WI38 (cell line): ENCODE results near the gene SEZ6.

ENCODE experiments used
- H3K4me3 ChIP-seq: 2 replicates; pipeline ENCODE4 v1.5.1; 2011; ENCODE audit warnings: low read depth, mild to moderate bottlenecking, control low read depth, low read length
- TF ChIP-seq, protein P1 (sequence below): IDR thresholded peaks from 2 replicates; pipeline ENCODE4 v1.5.1; 2012; ENCODE audit warnings: low read depth, mild to moderate bottlenecking, control low read depth, low read length

Gene SEZ6

DNA sequence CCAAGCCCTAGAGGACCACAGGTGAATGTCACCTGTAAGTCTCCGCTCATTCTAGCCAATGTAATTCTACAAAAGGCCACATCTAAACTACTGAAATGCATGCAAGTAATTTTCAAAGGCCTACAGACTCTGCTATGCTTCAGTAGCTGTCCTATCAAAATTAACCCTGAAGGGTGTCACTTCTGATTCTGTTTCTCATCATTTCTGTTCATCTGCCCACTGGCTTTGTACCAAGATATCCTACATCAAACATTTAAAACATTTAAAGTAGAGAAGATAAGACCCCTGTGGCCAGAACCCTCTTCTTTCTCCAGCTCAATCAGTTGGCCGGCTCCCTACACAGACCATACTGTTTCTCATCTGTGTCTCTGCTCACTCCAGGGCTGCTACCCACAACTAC, 76.0 kb downstream of the SEZ6 start:
- TF ChIP-seq, protein P1, sequence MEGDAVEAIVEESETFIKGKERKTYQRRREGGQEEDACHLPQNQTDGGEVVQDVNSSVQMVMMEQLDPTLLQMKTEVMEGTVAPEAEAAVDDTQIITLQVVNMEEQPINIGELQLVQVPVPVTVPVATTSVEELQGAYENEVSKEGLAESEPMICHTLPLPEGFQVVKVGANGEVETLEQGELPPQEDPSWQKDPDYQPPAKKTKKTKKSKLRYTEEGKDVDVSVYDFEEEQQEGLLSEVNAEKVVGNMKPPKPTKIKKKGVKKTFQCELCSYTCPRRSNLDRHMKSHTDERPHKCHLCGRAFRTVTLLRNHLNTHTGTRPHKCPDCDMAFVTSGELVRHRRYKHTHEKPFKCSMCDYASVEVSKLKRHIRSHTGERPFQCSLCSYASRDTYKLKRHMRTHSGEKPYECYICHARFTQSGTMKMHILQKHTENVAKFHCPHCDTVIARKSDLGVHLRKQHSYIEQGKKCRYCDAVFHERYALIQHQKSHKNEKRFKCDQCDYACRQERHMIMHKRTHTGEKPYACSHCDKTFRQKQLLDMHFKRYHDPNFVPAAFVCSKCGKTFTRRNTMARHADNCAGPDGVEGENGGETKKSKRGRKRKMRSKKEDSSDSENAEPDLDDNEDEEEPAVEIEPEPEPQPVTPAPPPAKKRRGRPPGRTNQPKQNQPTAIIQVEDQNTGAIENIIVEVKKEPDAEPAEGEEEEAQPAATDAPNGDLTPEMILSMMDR: no peak
- H3K4me3 ChIP-seq: no peak overlapping the region

DNA sequence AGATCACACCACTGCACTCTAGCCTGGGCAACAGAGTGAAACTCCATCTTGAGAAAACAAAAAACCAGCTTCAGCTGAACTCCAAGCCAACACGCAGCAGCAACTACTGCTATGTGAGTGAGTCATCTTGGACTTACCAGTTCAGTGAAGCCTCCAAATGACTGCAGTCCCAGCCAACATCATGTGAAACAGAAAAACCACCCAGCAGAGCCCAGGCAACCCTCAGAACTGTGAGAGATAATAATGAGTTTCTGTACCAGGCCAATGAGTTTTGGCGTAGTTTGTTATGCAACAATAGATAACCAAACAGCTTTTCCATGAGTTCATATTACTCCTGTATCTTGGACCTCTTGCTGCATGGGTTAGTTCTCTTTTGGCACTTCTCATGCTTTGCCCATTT, 77.8 kb downstream of the SEZ6 start:
- no peak overlapping the region for H3K4me3 ChIP-seq
- TF ChIP-seq, protein P1: no peak

DNA sequence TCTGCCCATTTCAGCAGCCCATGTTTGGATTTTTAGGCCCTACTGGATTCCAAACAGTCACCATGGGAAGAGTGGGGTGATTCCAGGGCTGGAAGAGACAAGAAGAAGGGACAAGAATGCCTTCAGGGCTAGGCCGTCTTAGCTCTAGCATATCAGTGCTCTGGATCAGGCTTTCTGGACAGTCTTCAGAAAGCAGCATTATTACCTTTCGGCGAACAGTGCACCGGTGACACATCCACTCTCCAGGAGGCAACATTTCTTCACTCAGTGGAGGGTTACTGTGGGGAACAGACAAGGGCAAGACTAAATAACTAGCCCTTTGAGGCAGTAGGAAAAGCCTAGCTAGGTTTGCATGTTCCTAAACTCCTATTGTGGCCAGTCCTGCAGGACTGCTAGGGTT, 79.0 kb downstream of the SEZ6 start:
- TF ChIP-seq, protein P1: no peak
- no peak overlapping the region for H3K4me3 ChIP-seq

DNA sequence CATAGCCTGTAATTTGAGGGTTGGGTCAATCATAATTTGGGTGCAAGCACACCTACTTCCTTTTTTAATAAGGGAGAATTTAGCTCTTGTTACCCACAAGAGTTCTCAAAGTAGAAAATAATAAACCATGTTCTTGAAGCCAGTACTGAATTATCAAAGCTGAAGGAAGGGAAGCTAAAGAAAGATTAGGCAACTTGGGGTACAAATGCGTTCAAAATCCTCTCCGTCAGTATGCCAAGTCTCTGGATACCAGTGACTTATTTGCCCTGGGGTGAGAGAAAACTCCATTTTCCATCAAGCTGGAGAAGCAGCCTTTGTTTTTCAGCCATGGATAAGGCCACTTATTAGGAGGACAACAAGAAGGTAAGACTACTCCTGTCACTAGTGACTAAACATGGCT, 79.5 kb downstream of the SEZ6 start:
- TF ChIP-seq, protein P1: no peak
- no peak overlapping the region for H3K4me3 ChIP-seq

DNA sequence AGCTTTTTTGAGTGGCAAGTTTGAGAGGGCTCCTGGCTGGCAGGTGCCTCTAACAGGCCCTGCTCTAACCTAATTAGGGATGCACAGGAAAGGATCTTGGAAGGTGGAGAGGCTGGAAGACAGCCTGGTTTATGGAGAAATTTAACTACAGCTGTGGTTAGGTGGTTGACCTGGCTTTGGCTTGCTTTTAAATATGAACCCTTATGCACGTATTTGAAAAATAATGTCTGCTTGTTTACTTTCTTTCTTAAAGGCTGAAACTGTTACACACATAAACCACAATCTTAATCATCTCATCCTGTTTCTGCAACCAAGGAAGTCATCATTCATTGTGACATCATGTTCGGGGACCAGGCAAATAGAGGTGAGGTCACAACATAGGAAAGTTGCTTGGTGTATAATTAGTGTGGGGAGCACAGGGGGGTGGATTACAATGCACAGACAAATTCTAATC, 79.9 kb downstream of the SEZ6 start:
- H3K4me3 ChIP-seq: no peak overlapping the region
- TF ChIP-seq, protein P1: no peak

DNA sequence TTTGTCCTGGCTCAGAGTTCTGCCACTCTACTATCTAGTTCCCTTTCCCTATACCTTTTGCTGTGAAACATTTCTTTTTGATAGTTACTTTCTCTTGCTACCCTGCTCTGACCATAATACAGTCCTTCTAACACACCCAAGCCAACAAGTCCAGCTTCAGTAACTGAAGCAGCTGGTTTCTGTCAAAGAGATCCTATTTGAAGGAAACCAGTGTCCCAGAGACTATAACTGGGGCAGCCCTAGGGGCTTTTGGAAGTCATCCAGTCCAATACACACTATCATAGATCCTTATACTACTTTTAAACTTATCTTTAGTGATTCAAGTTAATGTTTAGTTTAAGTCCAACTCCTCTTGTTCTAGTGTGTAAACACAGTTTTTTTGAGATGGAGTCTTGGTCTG, 85.6 kb downstream of the SEZ6 start:
- TF ChIP-seq, protein P1: no peak
- H3K4me3 ChIP-seq: no peak overlapping the region

DNA sequence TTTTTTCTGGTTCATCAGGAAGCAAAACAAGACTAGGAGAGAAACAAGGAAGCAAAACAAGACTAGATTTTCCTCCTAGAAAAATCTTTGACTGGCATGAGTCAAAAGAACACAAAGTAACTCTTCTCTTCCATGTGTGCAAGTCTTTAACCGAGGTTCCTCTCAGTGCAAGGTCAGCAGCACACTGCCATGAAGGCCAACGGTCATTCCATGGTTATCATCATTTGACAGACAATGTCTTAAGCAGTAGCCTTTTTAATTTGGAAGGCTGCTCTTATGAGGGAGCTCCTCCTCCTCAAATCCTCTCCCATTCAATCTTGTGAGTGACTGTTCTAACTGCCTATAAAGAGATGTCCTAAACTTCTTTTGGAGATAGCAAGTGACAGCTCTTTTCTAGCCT, 87.5 kb downstream of the SEZ6 start:
- H3K4me3 ChIP-seq: no peak overlapping the region
- TF ChIP-seq, protein P1: no peak
